HG02798 (cell line): Measurements from ENCODE around the gene BTBD10.
"Not testable (repeated sequence)": the region's sequence is repeated elsewhere in the genome, so short reads cannot be mapped to it uniquely, and the experiment has no call there.

Experiments used
- ATAC-seq: cut with Tn5 transposase; IDR thresholded peaks from one replicate; pipeline ENCODE4 v1.9.1; 2021; ENCODE audit warnings: mild to moderate bottlenecking; ENCODE audit not compliant: unreplicated experiment, poor library complexity

BTBD10 gene

GRCh38 chr11:13445588-13445987 is 17.4 kb downstream of the BTBD10 start:
- ATAC-seq: no peak

GRCh38 chr11:13440100-13440855 is 22.7 kb downstream of the BTBD10 start:
- no peak for ATAC-seq

GRCh38 chr11:13438291-13438690 is 24.7 kb downstream of the BTBD10 start:
- ATAC-seq: no peak

- not testable (repeated sequence) for ATAC-seq
Measured at GRCh38 chr11:13436836-13437235, 26.2 kb downstream of the BTBD10 start.

- no peak for ATAC-seq
Measured at GRCh38 chr11:13434247-13435205, 28.5 kb downstream of the BTBD10 start.

GRCh38 chr11:13433437-13433836 is 29.6 kb downstream of the BTBD10 start:
- ATAC-seq: no peak

GRCh38 chr11:13429836-13430235 is 33.2 kb downstream of the BTBD10 start:
- ATAC-seq: no peak

- ATAC-seq: no peak
Measured at GRCh38 chr11:13429288-13429687, 33.7 kb downstream of the BTBD10 start.

GRCh38 chr11:13427440-13427839 is 35.6 kb downstream of the BTBD10 start:
- no peak for ATAC-seq

GRCh38 chr11:13423372-13423771 is 39.6 kb downstream of the BTBD10 start:
- ATAC-seq: no peak

GRCh38 chr11:13421561-13421960 is 41.5 kb downstream of the BTBD10 start:
- no peak for ATAC-seq

- no peak for ATAC-seq
Measured at GRCh38 chr11:13415201-13415600, 47.8 kb downstream of the BTBD10 start.

- no peak for ATAC-seq
Measured at GRCh38 chr11:13405220-13405619, 57.8 kb downstream of the BTBD10 start.

GRCh38 chr11:13398335-13398734 is 64.7 kb downstream of the BTBD10 start:
- not testable (repeated sequence) for ATAC-seq

- no peak for ATAC-seq
Measured at GRCh38 chr11:13391217-13391616, 71.8 kb downstream of the BTBD10 start.

GRCh38 chr11:13388741-13389140 is 74.3 kb downstream of the BTBD10 start:
- ATAC-seq: no peak

GRCh38 chr11:13386567-13386966 is 76.5 kb downstream of the BTBD10 start:
- no peak for ATAC-seq

- ATAC-seq: no peak
Measured at GRCh38 chr11:13384908-13385640, 77.9 kb downstream of the BTBD10 start.

- ATAC-seq: no peak
Measured at GRCh38 chr11:13382751-13383150, 80.3 kb downstream of the BTBD10 start.

GRCh38 chr11:13380731-13381130 is 82.3 kb downstream of the BTBD10 start:
- ATAC-seq: no peak

- no peak for ATAC-seq
Measured at GRCh38 chr11:13378316-13378715, 84.7 kb downstream of the BTBD10 start.
